Activated gamma-delta T cell treated with anti-CD3 and anti-CD28 coated beads, Interleukin-2, amount 50 U/mL, for 16 hours (primary cell): ENCODE results near the gene CYB5R4.
A peak's percentile ranks its signal among the peaks of the same experiment; 100 is the strongest.

Experiments used
- DNase-seq: peaks from one replicate; pipeline ENCODE4 v3.0.0-alpha.2; 2020; ENCODE audit warnings: low read depth

CYB5R4 gene, protein sequence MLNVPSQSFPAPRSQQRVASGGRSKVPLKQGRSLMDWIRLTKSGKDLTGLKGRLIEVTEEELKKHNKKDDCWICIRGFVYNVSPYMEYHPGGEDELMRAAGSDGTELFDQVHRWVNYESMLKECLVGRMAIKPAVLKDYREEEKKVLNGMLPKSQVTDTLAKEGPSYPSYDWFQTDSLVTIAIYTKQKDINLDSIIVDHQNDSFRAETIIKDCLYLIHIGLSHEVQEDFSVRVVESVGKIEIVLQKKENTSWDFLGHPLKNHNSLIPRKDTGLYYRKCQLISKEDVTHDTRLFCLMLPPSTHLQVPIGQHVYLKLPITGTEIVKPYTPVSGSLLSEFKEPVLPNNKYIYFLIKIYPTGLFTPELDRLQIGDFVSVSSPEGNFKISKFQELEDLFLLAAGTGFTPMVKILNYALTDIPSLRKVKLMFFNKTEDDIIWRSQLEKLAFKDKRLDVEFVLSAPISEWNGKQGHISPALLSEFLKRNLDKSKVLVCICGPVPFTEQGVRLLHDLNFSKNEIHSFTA

DNA sequence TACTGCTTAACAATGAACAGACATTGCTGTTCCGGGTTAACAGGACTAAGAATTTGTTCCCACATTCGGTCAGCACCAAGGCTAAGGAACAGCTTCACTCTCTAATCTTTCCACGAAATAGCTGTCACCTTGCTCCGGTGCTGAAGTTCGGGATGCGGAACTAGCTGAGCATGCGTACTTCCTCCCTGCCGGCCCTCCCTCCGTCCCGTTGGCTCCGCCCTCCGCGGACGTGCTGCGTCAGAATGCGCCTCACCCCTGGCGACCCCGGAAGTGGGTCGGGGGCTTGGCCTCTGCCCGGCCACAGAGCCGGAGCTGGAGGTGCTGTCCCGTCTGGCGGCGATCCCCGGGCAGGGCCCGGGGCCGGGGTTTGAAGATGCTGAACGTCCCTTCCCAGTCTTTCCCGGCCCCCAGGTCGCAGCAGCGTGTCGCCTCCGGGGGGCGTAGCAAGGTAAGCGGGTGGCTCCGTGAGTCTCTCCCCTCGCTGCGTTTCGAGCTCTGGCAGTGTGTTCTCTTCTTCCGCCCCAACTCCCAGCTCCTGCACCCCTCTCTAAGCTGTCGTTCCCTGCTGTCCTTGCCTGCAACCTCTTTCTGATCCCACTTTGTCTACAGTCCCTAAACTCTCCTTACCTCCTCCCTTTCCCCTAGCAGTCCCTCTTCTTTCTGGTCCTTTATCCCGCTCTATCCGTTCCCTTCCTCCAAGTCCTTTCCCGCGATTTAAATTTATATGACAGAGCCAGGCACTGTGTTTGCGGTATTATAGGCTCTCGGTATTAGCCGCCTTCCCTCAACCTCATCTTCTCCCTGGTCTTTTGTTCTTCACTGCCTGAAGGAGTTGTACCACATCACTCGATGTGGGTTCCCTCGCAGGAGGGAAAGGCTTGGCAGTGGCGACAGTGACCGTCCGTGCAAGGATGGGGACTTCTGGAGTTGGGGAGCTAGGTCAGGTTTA is at the start of gene CYB5R4:
Gene CYB5R4, plus strand, starts transcription at position 280 of the 949 bp plus-strand sequence. Its CDS starts 94 bp downstream, at position 374.
- peak; percentile 86 for DNase-seq

DNA sequence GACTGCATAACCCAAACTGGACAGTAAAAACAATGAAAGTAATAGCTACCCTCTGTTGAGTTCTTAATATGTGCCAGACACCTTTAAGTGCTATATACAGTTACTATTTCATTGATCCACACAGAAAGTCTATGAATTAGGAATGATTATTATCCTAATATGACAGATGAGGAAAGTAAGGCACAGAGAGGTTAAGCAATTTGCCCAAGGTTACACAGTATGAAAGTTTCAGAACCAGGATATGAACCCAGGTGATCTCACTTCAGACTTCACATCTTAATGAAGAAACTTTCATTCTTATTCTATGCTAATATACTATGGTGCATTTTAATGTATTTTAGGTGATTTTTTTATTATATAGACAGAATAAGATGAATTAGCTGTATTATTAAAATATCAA is 46.9 kb upstream of the CYB5R4 start:
- DNase-seq = no peak

- no peak for DNase-seq
Observed at GRCh38 chr6:83815631-83816272, 43.7 kb upstream of the CYB5R4 start.

DNA sequence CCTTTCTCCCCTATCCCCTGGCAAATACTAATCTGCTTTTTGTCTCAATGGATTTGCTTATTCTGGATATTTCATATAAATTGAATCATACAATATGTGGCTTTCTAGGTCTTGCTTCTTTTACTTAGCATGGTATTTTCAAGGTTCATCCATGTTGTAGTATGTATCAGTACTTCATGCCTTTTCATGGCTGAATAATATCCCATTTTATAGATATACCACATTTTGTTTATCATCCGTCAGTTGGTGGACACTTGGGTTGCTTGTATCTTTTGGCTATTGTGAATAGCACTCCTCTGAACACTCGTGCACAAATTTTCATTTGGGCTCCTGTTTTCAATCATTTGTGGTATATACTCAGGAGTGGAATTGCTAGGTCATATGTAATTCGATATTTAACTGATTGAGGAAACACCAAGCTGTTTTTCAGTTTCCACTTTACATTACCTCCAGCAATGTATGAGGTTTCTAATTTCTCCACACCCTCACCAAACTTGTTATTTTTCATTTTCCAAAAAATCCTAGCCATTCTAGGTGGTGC is 36.8 kb upstream of the CYB5R4 start:
- no peak for DNase-seq

DNA sequence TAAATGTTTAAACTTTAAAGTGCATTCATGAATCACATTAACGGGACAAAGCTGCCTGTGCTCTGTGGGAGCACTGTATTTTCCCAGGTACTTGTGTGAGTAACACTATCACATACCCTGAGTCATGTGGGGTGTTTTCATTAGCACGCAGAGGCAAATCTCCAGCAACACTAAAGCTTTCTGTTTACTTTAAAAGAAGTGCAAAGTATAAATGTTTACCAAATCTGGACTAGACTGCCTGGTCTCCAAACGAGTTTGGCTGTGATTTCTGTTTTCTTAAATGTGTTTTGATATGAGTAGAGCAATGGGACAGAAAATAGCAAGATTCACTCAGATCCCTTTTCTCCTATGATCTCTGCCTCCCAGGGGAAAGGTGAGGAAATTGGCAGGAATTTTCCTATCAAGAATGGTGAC is 35.1 kb upstream of the CYB5R4 start:
- no peak for DNase-seq

- no peak for DNase-seq
Observed at GRCh38 chr6:83824831-83825230, 34.7 kb upstream of the CYB5R4 start.

- DNase-seq = no peak
Observed at GRCh38 chr6:83827050-83827449, 32.4 kb upstream of the CYB5R4 start.

DNA sequence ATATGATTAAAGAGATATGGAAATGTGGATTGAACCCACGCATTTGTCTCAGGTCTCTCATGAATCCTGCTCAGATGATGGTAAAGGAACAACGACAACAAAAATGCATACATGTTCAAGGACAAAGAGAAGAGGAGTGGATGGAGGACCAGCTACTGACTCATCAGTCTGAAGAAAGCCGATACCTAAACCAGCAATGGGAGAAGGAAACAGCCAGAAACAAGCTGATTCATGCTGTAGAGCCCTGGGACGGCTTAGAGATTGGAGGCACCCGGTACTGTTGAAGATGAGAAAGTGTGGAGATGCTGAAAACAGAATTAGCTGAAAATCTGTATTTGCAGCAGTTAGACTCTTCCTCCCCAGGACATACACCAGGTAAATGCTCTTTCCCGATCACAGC is 20.8 kb upstream of the CYB5R4 start:
- no peak for DNase-seq

- no peak for DNase-seq
Observed at GRCh38 chr6:83844170-83844569, 15.3 kb upstream of the CYB5R4 start.

GRCh38 chr6:83846291-83846690 is 13.2 kb upstream of the CYB5R4 start:
- DNase-seq = no peak

- no peak for DNase-seq
Observed at GRCh38 chr6:83847179-83847578, 12.3 kb upstream of the CYB5R4 start.

DNA sequence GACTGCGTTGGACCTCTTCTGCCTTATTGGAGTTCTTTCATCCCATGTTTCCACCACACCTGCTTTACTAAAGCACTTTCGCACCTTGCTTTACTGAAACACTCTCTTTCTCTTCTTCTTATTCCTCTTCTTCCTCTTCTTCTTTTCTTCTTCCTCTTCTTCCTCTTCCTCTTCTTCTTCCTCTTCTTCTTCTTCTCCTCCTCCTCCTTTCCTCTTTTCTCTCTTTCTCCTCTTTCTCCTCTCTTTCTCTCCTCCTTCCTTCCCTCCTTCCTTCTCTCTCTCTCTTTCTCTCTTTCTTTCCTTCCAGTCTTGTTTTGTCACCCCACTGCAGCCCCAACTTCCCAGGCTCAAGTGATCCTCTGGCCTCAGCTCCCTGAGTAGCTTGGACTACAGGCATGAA is 10.4 kb upstream of the CYB5R4 start:
- no peak for DNase-seq

DNA sequence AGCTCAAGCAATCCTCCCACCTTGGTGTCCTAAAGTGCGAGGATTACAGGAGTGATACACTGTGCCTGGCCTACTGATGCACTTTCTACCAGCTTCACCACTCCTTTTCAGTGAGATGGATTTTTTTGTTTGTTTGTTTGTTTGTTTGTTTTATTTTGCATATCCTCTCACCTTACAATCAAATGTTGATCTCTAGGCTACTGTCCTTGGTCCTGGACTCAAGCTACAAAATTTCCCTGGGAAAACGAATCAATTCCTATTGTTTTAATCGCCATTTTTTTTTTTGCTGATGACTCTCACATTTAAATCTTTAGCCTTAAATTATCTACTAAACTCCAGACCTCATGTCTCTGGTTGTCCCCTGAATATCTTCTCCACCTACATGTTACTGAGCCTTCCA is 9.9 kb upstream of the CYB5R4 start:
- DNase-seq = no peak

- no peak for DNase-seq
Observed at GRCh38 chr6:83852528-83853177, 6.8 kb upstream of the CYB5R4 start.

DNA sequence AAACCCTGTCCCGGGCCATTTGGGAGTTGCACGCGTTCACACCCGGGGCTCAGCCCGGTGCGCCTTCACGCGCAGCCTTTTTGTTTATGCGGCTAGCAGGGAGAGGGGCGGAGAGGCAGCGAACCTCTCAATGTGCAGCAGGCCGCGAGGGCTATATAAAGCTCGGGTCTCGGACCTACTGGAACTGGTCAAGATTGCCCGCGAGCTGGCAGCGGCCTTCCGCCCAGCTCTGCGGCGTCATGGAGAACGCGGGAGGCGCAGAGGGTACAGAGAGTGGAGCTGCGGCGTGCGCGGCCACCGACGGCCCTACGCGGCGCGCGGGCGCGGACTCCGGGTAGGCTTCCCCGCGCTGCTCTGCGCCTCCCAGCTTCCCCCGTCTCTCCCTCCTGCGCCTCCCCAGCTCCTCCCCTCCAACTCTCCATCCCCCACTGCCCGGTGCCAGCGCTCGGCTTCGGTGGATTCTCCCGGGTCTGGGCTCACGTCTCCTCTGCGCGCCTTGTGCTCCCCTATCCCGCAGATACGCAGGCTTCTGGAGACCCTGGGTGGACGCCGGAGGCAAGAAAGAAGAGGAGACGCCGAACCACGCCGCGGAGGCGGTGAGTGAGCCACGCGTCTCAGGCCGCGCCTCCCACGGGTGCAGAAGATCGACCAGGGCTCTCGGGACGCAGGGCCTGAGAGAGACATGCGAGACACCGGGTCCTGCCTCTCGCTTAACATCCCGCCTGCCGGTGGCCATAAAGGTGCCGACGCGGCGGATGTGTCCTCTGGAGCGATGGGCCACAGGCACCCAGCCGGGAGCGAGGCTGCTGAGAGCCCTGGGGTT is 6.1 kb upstream of the CYB5R4 start, which contains the start of gene RIPPLY2:
Gene RIPPLY2, plus strand, starts transcription at position 183 of the 823 bp plus-strand sequence. Its CDS starts 57 bp downstream, at position 240.
- DNase-seq = no peak

GRCh38 chr6:83854001-83854501 is 5.4 kb upstream of the CYB5R4 start:
- no peak for DNase-seq

DNA sequence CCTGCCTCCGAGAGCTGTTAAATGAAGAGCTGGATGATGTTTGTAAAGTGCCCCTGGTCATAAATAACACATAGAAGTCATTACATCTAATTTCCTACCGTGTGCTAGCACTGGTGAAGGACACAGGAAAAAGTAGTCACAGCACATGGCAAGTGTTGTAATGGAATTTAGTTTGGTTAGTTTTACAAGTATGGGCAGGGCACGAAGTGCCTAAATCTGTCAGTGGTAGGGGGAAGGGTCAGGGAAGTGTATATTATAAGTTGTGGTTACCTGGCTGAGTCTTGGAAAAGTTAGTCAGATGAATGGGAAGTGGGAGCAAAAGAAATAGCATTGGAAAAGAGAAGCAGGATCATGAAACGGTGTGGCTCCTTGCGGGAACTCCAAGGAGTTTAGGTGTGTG is 4.7 kb upstream of the CYB5R4 start:
- no peak for DNase-seq

- no peak for DNase-seq
Observed at GRCh38 chr6:83860359-83860755, 868 bp downstream of the CYB5R4 start.

DNA sequence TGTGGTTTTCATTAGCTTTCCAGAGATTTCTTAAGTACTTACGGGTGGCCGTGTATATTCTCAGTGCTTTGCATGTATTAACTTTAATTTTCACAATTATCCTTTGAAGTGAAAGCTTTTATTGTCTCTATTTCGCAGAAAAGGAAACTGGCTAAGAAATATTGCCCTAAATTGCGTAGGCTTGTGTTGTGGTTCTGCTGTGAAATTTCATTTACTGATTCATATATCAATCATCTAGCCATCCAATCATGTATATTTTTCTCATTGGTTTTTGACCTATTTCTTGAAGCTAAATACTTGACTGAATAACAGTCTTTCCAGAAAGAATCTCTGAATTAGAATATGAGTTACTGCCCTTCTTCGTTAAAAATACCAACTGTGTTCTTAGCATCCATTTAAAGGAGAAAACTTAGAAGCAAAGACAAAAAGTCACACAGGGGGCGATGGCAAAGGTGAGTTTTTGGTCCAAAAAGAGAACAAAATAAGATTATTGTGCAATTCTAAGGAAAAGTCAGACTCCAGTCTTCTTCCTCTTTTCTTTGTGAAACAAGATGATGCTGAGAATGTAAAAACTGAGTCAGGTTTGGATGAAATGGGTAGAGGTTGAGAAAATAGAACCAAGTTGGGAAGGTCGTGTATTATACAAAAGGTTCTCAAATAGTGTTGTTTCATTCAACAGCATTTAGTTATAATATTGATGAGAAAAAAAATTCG is 1.4 kb downstream of the CYB5R4 start:
- DNase-seq = no peak
